Endodermal cell (in vitro differentiated cells): ENCODE results near the gene PPP4R2. TPM values are rescaled to one million over a fixed set of nuclear protein-coding genes. Genes with fewer than 3 reads are reported as not detected.

ENCODE experiments used
- DNase-seq: peaks from one replicate; pipeline ENCODE4 v3.0.0-alpha.2; 2017
- H3K27ac ChIP-seq: 2 replicates; pipeline ENCODE4 v1.5.1; 2013; ENCODE audit warnings: mild to moderate bottlenecking, low read depth, low read length, moderate library complexity
- H3K27me3 ChIP-seq: 2 replicates; pipeline ENCODE4 v1.6.1; 2013; ENCODE audit warnings: mild to moderate bottlenecking, low read length, moderate library complexity; ENCODE audit not compliant: insufficient read depth, control insufficient read depth, poor library complexity, severe bottlenecking
- H3K36me3 ChIP-seq: 2 replicates; pipeline ENCODE4 v1.7.0; 2013; ENCODE audit warnings: mild to moderate bottlenecking, low read length, moderate library complexity; ENCODE audit not compliant: control insufficient read depth, insufficient read depth
- H3K4me1 ChIP-seq: one replicate; pipeline ENCODE4 v1.7.0; 2013; ENCODE audit warnings: low read length; ENCODE audit not compliant: control insufficient read depth, insufficient read depth
- H3K4me3 ChIP-seq: 2 replicates; pipeline ENCODE4 v1.5.1; 2013; ENCODE audit warnings: mild to moderate bottlenecking, low read length, moderate library complexity
- H3K9ac ChIP-seq: 2 replicates; pipeline ENCODE4 v1.6.1; 2013; ENCODE audit warnings: mild to moderate bottlenecking, low read length, moderate library complexity; ENCODE audit not compliant: poor library complexity, severe bottlenecking; ENCODE audit errors: extremely low read depth
- H3K9me3 ChIP-seq: 2 replicates; pipeline ENCODE4 v1.6.1; 2013; ENCODE audit warnings: mild to moderate bottlenecking, low read length, moderate library complexity; ENCODE audit not compliant: control insufficient read depth
- H3K27ac Mint-ChIP-seq: 2 replicates; pipeline ENCODE4 v1.8.0; 2020; ENCODE audit warnings: mixed read lengths
- H3K27me3 Mint-ChIP-seq: 2 replicates; pipeline ENCODE4 v1.8.0; 2021; ENCODE audit warnings: mild to moderate bottlenecking, mixed read lengths; ENCODE audit not compliant: insufficient read depth
- H3K36me3 Mint-ChIP-seq: 2 replicates; pipeline ENCODE4 v1.8.0; 2020; ENCODE audit warnings: low read depth, mixed read lengths
- H3K4me1 Mint-ChIP-seq: 2 replicates; pipeline ENCODE4 v1.8.0; 2020; ENCODE audit warnings: mixed read lengths
- H3K4me3 Mint-ChIP-seq: 2 replicates; pipeline ENCODE4 v1.8.0; 2020; ENCODE audit warnings: mild to moderate bottlenecking, moderate library complexity, mixed read lengths
- H3K9me3 Mint-ChIP-seq: 2 replicates; pipeline ENCODE4 v1.8.0; 2020; ENCODE audit warnings: mild to moderate bottlenecking, mixed read lengths
- WGBS, 2 experiments: methylation state at CpG; one replicate each; pipeline versions ENCODE4 v1.1.5 to v1.1.7; 2013; ENCODE audit warnings: missing lambda C conversion rate in 2 of 2, mixed read lengths in 1 of 2; ENCODE audit not compliant: insufficient coverage in 1 of 2, insufficient read length in 1 of 2; 5-methylcytosine and 5-hydroxymethylcytosine counted together
- total RNA-seq, 2 donors: library from RNA; stranded (reverse); fragmentation: NEBNext Ultra II Directional in 1 of 2; extraction: Animal tissue kit (Norgen Biotek cat#: 25700) in 1 of 2; gene quantifications; 2 replicates in 1 of 2; 3 replicates in 1 of 2; pipeline ENCODE4 v1.2.1, GENCODE V29; 2021
- TF ChIP-seq, protein P1 (sequence below): fragments of 200-600 bp; sonication (generic); conservative IDR thresholded peaks from 2 replicates; pipeline ENCODE4 v1.5.0; 2021; ENCODE audit warnings: antibody characterized with exemption, mild to moderate bottlenecking

PPP4R2 gene
- total RNA-seq, 2 donors from 2014 or later: 133 to 157 TPM

DNA sequence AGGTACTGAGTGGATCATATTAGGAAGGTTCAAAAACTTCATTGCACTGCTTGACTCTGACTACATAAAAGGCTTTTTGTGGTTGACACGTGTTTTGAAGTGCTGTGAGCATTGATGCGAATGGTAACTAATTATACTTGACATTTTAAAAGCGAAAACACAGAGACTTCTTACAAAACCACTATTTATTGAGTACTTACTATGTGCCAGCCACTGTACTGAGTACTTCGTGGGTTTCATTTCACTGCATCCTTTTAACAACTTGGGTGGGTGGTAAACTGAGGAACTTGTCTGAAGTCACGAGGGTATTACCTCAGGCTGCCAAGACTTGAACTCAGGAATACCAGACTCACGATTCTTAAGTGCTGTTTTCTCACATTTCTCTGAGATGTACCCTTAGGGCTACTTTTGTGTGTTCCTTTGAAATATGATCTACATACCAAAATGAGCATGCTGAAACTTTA, 45.3 kb upstream of the PPP4R2 start:
- no peaks in the 10 kb centered on the region for H3K36me3 ChIP-seq
- H3K27me3 ChIP-seq: no peaks in the 10 kb centered on the region
- Mint-ChIP-seq H3K36me3 (no peaks in the 10 kb centered on the region), H3K27me3 (no peaks in the 10 kb centered on the region), H3K4me1 (peaks cover 38% of the 10 kb centered on the region), H3K4me3 (no peak overlapping the region), H3K27ac (no peak overlapping the region), H3K9me3 (no peaks in the 10 kb centered on the region)
- 94 to 98% methylated on average over 5 to 6 of the region's 6 CpGs for WGBS, 2 experiments
- H3K9ac ChIP-seq: no peak overlapping the region
- TF ChIP-seq, protein P1, sequence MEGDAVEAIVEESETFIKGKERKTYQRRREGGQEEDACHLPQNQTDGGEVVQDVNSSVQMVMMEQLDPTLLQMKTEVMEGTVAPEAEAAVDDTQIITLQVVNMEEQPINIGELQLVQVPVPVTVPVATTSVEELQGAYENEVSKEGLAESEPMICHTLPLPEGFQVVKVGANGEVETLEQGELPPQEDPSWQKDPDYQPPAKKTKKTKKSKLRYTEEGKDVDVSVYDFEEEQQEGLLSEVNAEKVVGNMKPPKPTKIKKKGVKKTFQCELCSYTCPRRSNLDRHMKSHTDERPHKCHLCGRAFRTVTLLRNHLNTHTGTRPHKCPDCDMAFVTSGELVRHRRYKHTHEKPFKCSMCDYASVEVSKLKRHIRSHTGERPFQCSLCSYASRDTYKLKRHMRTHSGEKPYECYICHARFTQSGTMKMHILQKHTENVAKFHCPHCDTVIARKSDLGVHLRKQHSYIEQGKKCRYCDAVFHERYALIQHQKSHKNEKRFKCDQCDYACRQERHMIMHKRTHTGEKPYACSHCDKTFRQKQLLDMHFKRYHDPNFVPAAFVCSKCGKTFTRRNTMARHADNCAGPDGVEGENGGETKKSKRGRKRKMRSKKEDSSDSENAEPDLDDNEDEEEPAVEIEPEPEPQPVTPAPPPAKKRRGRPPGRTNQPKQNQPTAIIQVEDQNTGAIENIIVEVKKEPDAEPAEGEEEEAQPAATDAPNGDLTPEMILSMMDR: no peak
- H3K27ac ChIP-seq: no peak overlapping the region
- H3K4me1 ChIP-seq: peaks cover 8% of the 10 kb centered on the region
- DNase-seq: no peak
- H3K4me3 ChIP-seq: no peak overlapping the region
- H3K9me3 ChIP-seq: no peaks in the 10 kb centered on the region

DNA sequence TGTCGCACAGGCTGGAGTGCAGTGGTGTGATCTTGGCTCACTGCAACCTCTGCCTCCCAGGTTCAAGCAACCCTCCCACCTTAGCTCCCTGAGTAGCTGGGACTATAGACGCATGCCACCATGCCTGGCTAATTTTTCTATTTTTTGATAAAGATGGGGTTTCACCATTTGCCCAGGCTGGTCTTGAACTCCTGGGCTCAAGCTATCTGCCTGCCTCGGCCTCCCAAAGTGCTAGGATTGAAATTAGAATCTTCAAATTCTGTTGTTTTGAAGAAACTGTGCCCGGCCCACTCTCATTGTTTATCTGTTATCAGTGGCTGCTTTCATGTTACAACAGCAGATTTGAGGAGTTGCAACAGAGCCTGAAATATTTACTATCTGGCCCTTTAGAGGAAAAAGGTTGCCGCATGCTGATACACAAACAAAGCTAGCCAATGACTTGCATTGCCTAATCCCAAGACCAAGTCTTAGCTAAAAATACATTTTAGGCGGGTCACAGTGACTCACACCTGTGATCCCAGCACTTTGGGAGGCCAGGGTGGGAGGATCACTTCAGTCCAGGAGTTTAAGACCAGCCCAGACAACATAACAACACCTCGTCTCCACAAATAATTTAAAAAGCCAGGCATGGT, 43.2 kb upstream of the PPP4R2 start:
- peak; percentile 74 for DNase-seq
- 60 to 63% methylated on average over 3 to 7 of the region's 7 CpGs for WGBS, 2 experiments
- H3K36me3 Mint-ChIP-seq: no peaks in the 10 kb centered on the region

DNA sequence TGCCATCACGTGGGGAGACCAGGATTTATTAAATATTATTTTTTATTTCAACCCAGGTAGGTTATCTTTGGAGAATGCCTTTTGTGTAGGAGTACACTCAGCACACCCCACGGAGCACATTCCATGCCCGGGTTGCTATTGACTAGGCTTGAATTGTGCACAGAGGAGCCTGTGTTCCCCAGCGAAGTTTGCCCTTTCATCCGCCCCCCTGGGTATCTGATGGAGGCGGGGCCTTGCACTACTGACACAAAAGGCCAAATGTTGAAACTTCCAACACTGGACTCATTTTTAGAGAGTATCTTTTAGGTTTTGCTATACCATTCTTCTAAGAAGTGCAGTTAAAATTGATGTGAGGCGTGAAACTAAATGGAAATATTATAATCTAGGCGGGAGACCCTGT, 39.3 kb upstream of the PPP4R2 start:
- Histone ChIP-seq H3K27me3 (no peaks in the 10 kb centered on the region), H3K9ac (no peak overlapping the region), H3K36me3 (no peaks in the 10 kb centered on the region), H3K4me1 (peaks cover 20% of the 10 kb centered on the region), H3K27ac (peak overlapping the region; percentile 85), H3K4me3 (no peak overlapping the region), H3K9me3 (no peaks in the 10 kb centered on the region)
- TF ChIP-seq, protein P1: no peak
- Mint-ChIP-seq H3K9me3 (no peaks in the 10 kb centered on the region), H3K27me3 (no peaks in the 10 kb centered on the region), H3K4me3 (no peak overlapping the region), H3K36me3 (no peaks in the 10 kb centered on the region), H3K27ac (no peak overlapping the region), H3K4me1 (peaks cover 51% of the 10 kb centered on the region)
- no peak for DNase-seq
- WGBS, 2 experiments: 72 to 87% methylated on average over 6 to 7 of the region's 8 CpGs

More for the DNA sequence above, 43.2 kb upstream of the PPP4R2 start:
- Mint-ChIP-seq H3K4me3 (no peak overlapping the region), H3K27me3 (no peaks in the 10 kb centered on the region), H3K27ac (peak overlapping the region; percentile 84), H3K9me3 (no peaks in the 10 kb centered on the region), H3K4me1 (peaks cover 44% of the 10 kb centered on the region)
- Histone ChIP-seq H3K4me3 (no peak overlapping the region), H3K4me1 (peaks cover 8% of the 10 kb centered on the region), H3K9ac (peak overlapping the region; percentile 16), H3K9me3 (no peaks in the 10 kb centered on the region), H3K36me3 (no peaks in the 10 kb centered on the region), H3K27me3 (no peaks in the 10 kb centered on the region), H3K27ac (no peak overlapping the region)
- TF ChIP-seq, protein P1: no peak
